Rectal smooth muscle tissue (tissue), 1 donor: Measurements from ENCODE around the gene ZNF236.

ENCODE experiments used
- H3K27ac ChIP-seq: one replicate; pipeline ENCODE4 v1.7.0; 2013; ENCODE audit warnings: low read depth, low read length, inconsistent platforms
- H3K27me3 ChIP-seq: one replicate; pipeline ENCODE4 v1.7.0; 2013; ENCODE audit warnings: low read length; ENCODE audit not compliant: control insufficient read depth, insufficient read depth
- H3K36me3 ChIP-seq: one replicate; pipeline ENCODE4 v1.7.0; 2013; ENCODE audit warnings: low read length; ENCODE audit not compliant: control insufficient read depth, insufficient read depth
- H3K4me1 ChIP-seq: one replicate; pipeline ENCODE4 v1.7.0; 2013; ENCODE audit warnings: low read length; ENCODE audit not compliant: control insufficient read depth, insufficient read depth
- H3K4me3 ChIP-seq: one replicate; pipeline ENCODE4 v1.7.0; 2013; ENCODE audit warnings: low read length
- H3K9ac ChIP-seq: one replicate; pipeline ENCODE4 v1.7.0; 2013; ENCODE audit warnings: low read length

The ZNF236 gene

DNA sequence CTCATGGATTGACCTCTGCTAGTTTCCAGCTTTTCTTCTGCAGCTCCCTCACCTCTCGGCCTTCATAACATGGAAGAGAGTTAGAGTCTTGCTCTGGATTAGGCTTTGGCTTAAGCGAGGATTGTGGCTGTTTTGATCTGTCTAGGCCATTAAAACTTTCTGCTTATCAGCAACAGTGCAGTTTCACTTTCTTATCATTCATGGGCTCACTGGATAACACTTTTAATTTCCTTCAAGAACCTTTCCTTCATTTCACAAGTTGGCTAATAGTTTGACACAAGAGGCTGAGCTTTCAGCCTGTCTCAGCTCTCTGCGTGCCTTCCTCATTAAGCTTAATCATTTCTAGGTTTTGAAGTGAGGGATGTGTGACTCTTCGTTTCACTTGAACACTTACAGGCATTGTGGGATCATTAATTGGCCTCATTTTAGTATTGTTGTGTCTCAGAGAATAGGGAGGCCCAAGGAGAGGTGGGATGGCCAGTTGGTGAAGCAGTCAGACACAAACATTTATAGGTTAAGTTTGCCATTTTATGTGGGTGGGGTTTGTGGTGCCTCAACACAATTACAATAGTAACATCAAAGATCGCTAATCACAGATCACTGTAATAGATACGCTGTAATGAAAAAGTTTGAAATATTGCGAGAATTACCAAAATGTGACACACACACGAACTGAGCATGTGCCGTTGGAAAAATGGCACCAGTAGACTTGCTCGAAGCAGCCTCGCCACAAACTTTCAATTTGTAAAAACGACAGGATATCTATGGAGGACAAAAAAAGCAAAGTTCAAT is 129.3 kb downstream of the ZNF236 start:
- peaks cover 8% of the 10 kb centered on the region for H3K36me3 ChIP-seq

DNA sequence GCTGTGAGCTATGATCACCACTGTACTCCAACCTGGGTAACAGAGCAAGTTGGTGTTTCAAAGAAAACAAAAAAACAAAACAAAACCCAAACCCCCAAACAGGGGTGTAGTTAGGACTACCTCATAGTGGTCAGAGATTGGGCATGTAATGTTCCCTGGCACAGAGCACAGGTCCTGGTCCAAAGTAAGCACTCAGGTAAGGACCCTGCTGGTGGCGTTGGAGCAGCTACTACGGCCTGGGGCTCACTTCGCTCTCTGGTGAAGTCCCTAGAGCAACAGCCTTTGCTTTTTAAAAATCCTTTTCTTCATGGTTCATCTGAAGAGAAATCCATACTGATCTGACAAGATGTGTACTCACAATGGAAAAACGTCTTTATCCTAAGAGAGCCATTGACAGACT is 130.4 kb downstream of the ZNF236 start:
- H3K36me3 ChIP-seq: peaks cover 9% of the 10 kb centered on the region
- H3K9ac ChIP-seq: no peak overlapping the region
- H3K4me1 ChIP-seq: peaks cover 16% of the 10 kb centered on the region
- H3K4me3 ChIP-seq: no peak overlapping the region
- H3K27me3 ChIP-seq: no peaks in the 10 kb centered on the region
- H3K27ac ChIP-seq: no peak overlapping the region

More for the DNA sequence above, 129.3 kb downstream of the ZNF236 start:
- Histone ChIP-seq H3K27ac (no peak overlapping the region), H3K4me1 (peaks cover 16% of the 10 kb centered on the region), H3K4me3 (no peak overlapping the region), H3K9ac (no peak overlapping the region), H3K27me3 (no peaks in the 10 kb centered on the region)

DNA sequence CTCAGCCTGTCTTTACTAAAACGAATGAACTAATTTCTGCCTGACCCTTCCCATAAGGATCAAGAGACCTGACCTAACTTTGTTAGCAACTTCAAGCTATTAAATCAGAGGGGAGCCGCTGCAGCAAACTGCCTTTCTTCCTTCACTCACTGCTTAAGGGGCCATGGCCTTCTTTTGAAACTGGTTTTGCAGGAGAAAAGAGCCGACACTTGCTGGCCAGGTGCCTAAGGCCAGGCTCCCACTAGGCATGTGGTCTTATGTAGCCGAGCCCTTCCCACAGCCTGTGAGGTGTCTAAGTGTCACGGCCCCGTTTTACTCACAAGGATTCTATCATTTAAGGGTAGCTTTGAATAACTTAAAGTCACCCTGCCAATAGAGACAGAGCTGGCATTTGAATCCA is 130.8 kb downstream of the ZNF236 start:
- H3K27me3 ChIP-seq: no peaks in the 10 kb centered on the region
- peaks cover 9% of the 10 kb centered on the region for H3K36me3 ChIP-seq
- peaks cover 16% of the 10 kb centered on the region for H3K4me1 ChIP-seq
- H3K27ac ChIP-seq: peak overlapping the region; percentile 50
- H3K4me3 ChIP-seq: no peak overlapping the region
- H3K9ac ChIP-seq: no peak overlapping the region

DNA sequence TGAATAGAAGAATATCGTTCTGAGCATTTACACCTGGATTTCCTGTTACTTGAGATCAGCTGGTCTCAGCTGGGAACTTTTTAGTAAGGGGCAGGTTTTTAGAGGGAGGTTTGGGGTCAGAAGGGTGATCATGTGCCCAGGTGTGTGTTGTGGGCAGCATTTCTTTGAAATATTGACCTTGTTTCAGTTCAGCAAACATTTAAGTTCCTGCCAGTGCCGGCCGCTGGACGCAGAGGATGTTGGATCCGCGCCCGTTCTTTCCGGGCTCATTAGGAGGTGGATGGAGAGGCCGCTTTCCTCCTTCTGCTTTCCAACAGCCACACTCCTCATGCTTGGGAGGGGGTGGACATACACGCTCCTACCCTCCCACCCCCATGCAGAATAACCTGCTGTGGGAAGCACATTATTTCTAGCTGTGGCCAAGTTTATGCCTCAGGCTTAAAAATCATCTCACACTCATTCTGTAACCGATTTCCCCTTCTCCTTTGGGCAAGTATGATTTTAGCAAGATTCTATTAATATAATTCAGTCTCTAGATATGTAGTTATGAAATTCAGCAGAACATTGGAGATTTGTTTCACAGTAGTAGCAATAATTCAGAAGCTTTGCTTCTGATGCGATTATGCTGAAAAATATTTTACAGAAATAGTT is 131.4 kb downstream of the ZNF236 start:
- Histone ChIP-seq H3K4me1 (peaks cover 16% of the 10 kb centered on the region), H3K4me3 (peak overlapping the region; percentile 6), H3K9ac (no peak overlapping the region), H3K27me3 (no peaks in the 10 kb centered on the region), H3K36me3 (peaks cover 13% of the 10 kb centered on the region), H3K27ac (peak overlapping the region; percentile 50)

DNA sequence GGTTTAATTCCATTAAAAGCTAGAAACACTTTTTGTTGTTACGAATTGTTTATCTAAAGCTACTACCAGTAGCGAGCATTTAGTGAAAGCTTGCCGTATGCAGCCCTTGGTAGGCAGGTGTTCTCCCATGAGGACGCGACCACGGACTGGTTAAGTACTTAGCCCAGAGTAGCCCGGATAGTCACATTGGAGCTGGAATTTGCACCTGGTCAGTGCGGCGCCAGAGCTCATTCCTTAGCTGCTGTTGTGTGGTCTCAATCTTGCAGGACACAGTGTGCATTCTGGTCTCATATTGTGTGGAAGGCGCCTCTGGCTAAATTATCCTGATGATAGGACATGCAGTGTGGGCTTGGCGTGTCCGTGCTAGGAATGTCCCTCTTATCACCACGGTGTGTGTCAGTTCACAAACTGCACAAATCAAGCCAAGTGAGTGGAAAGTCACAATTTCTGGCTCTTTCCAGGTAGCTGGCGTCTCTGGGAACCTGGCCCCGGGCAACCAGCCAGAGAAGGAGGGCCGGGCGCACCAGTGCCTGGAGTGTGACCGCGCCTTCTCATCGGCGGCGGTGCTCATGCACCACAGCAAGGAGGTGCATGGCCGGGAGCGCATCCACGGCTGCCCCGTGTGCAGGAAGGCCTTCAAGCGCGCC is 133.3 kb downstream of the ZNF236 start:
- Histone ChIP-seq H3K4me3 (no peak overlapping the region), H3K4me1 (peaks cover 16% of the 10 kb centered on the region), H3K27me3 (no peaks in the 10 kb centered on the region), H3K36me3 (peaks cover 27% of the 10 kb centered on the region), H3K27ac (no peak overlapping the region), H3K9ac (no peak overlapping the region)

DNA sequence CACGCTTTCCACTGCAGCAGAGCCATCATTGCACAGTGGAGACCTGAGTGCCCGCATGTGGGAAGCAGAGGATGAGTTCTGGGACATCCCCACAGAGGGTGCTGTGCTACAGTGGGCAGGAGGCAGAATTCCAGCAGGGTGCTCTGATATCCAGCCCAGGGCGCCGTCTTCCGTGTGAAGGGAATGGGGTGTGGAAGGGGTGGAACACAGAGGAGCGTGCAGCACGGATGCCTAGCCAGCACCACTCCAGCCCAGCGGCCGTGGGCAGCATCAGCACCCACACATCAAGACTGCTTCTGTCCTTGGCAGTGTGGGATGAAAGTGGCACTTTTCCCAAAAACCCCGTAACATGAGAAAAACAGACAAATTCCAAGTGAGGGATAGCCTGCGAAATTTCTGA is 134.3 kb downstream of the ZNF236 start:
- H3K9ac ChIP-seq: no peak overlapping the region
- peaks cover 16% of the 10 kb centered on the region for H3K4me1 ChIP-seq
- H3K27ac ChIP-seq: no peak overlapping the region
- H3K4me3 ChIP-seq: no peak overlapping the region
- peaks cover 30% of the 10 kb centered on the region for H3K36me3 ChIP-seq
- H3K27me3 ChIP-seq: no peaks in the 10 kb centered on the region

DNA sequence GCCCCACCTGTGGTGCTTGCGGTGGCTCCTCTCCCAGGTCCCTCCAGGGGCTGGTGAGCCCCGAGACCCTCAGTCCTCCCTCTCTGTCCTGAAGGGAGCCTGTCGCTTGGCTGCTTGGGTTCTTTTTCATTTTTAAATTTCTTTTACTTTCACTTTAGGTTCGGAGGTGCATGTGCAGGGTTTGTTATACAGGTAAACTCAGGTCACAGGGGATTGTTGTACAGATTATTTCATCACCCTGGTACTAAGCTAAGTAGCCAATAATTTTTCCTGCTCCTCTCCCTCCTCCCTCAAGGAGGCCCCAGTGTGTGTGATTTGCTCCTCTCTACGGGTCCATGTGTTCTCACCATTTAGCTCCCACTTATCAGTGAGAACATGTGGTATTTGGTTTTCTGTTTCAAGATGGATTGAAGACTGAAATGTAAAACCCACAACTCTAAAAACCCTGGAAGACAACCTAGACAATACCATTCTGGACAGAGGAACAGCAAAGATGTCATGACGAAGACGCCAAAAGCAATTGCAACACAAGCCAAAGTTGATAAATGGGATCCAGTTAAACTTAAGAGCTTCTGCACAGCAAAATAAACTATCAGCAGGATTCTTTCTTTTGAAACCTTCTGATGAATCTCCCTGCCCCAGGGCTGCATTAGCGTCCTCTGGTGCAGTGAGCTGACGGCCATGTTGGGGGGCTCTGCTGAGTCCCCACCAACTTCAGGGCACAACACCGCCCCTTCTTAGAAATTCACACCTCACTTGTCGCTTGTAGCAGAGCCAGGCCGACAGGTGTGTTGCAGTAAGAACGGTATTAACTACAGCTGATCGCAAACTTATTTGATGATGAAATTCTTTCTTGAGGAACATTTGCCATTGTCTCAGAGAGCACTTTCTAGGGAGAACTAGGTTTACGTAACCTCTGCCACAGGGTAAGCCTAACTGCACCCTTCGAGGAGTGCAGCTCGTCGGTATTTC is 135.3 kb downstream of the ZNF236 start:
- Histone ChIP-seq H3K4me1 (peaks cover 16% of the 10 kb centered on the region), H3K4me3 (no peak overlapping the region), H3K27me3 (no peaks in the 10 kb centered on the region), H3K36me3 (peaks cover 30% of the 10 kb centered on the region), H3K27ac (no peak overlapping the region), H3K9ac (no peak overlapping the region)

DNA sequence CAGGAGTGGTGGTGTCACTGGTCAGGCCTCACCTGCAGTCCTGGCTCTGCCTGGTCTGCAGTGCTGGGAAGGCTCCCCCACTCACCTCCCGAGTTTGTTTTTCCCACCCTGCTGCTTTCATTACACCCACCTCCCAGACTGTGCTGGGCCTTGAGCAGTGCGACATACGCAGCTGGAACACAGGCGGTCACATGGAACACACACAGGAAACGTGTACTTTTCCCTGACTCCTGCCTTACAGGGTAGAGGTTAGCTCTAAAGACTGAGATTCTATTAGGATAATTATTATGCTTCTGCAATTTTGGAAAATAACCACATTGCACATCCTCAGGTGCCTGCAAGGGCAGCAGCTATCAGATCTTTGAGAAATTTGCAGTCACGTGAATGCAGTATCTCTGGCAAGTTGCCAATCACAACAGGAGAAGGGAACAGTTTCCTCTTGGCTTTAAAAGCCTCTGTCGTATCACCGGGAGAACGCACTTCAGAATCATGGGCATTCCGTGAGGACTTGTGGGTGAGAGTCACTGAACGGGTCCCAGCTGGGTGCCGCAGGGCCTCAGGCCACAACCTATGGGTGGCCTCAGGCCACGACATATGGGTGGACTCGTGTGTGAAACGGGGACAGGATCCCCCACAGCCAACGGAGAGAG is 136.5 kb downstream of the ZNF236 start:
- Histone ChIP-seq H3K9ac (no peak overlapping the region), H3K36me3 (peaks cover 27% of the 10 kb centered on the region), H3K4me1 (peaks cover 7% of the 10 kb centered on the region), H3K27me3 (no peaks in the 10 kb centered on the region), H3K27ac (no peak overlapping the region), H3K4me3 (no peak overlapping the region)

DNA sequence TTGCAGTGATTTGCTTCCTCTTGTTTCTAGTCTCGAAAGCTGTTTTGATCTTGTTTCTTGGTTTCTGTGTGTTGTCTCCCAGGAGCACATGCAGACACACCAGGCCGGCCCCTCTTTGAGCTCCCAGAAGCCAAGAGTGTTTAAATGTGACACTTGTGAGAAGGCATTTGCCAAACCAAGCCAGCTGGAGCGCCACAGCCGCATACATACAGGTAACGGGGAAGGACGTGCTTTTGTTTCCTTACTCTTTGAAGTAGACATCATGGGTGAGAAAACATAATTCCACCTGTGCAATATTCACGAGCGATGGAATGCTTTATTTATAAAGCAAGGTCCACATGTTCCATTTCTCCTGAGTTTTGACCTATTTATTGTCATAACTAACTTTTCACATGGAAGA is 137.2 kb downstream of the ZNF236 start:
- Histone ChIP-seq H3K9ac (no peak overlapping the region), H3K4me1 (peaks cover under 1% of the 10 kb centered on the region), H3K27ac (no peak overlapping the region), H3K27me3 (no peaks in the 10 kb centered on the region), H3K36me3 (peaks cover 27% of the 10 kb centered on the region), H3K4me3 (no peak overlapping the region)

DNA sequence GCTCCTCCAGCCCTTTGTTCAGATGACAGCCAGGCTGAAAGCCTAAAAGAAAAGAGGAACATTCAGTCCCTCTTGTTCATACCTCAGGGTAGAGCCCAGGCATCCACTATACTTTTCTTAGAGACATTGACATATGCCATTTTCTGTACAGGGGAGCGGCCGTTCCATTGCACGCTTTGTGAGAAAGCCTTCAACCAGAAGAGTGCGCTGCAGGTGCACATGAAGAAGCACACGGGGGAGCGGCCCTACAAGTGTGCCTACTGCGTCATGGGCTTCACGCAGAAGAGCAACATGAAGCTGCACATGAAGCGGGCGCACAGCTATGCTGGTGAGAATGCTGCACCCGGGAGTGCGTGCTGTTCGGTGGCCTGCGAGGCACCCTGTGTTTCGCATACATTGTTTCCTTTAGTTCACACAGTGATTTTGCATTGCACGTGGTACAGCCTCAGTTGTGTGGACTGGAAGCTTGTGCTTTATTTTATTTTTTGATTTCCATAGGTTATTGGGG is 138.2 kb downstream of the ZNF236 start:
- H3K36me3 ChIP-seq: peaks cover 27% of the 10 kb centered on the region
- H3K4me1 ChIP-seq: no peaks in the 10 kb centered on the region
- H3K9ac ChIP-seq: no peak overlapping the region

DNA sequence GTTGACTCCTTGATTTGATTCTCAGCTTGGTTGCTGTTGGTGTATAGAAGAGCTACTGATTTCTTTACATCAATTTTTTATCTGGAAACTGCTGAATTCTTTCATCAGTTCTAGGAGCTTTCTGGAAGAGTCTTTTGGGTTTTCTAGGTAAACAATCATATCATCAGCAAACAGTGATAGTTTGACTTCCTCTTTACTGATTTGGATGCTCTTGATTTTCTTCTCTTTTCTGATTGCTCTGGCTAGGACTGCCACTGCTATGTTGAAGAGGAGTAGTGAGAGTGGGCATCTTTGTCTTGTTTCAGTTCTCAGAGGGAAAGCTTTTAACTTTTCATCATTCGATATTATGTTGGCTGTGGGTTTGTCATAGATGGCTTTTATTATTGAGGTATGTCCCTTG is 140.5 kb downstream of the ZNF236 start:
- H3K27ac ChIP-seq: no peak overlapping the region
- no peaks in the 10 kb centered on the region for H3K27me3 ChIP-seq
- no peak overlapping the region for H3K4me3 ChIP-seq

More for the DNA sequence above, 138.2 kb downstream of the ZNF236 start:
- no peaks in the 10 kb centered on the region for H3K27me3 ChIP-seq
- no peak overlapping the region for H3K4me3 ChIP-seq
- H3K27ac ChIP-seq: no peak overlapping the region

More for the DNA sequence above, 140.5 kb downstream of the ZNF236 start:
- no peak overlapping the region for H3K9ac ChIP-seq
- H3K36me3 ChIP-seq: peaks cover 21% of the 10 kb centered on the region
- H3K4me1 ChIP-seq: no peaks in the 10 kb centered on the region
